Measurements from ENCODE around the gene SLFN12L.
"Not testable (repeated sequence)": the region's sequence is repeated elsewhere in the genome, so short reads cannot be mapped to it uniquely, and the experiment has no call there.

SLFN12L gene

DNA sequence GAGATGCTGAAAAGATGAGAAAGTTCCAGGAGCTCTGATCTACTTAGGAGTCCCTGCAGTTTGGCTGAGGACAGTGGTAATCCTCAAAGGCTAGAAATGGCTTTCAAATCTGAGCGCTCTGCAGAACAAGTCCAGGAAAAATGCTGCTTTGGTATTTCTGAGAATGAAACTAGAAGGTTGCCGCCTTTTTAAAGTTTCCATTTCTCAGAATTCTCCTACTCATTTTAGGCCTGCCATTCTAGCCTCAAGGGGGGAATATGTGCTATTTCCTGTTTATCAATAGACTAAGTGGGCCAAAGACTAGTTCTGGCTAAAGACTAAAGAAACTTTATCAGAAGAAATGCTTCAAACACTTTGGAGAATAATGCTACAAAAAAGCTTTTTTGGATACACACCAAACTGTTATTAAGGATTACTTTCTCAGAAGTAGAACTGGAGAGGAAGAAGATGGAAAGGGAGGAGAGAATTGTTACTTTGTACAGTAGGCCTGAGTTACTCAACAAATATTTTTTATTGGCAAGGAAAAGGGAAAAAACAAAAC is at the start of gene SLFN12L:
Gene SLFN12L (minus strand): TSS at position 78 of the 541 bp plus-strand sequence. CDS start 15,314 bp downstream, outside the sequence.
- no peak for DNase-seq (ENCODE audit: low read depth)

DNA sequence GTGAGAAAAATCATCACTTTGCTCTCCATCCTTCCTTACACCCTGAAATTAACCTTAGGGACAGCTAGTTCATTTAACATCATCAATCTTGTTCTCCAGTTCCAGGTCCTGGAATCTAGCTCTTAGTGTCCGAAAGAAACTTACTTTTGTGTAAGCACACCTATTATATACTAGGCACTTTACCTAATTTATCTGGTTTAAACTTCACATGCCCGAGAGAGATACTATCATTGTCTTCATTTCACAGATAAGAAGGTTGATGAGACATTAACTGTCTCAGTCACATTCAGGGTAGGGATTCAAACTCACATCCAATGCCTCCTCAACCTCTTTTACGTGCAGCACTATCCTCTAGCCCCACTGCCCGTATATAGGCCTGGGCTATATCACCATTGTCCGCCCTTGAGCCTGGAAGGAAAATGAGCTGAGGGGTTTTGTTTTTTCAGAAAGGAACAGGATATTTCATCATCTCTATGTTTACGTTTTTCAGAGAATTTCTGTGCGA is 49.1 kb upstream of the SLFN12L start:
- DNase-seq (ENCODE audit: low read depth) = no peak

DNA sequence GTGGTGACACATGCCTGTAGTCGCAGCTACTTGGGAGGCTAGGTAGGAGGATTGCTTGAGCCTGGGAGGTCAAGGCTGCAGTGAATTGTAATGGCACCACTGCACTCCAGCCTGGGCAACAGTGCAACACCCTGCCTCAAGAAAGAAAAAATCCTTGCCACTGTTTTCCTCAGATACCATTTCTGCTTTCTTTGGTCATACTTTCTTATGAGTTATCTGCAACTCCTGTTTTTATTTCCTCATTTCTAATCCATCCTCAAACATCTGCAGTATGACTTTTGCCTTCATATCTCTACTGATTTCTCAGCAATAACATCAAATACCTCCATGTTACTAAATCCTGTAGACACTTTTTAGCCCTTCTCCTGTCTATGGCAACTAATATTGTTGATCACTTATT is 46.6 kb upstream of the SLFN12L start:
- no peak for DNase-seq (ENCODE audit: low read depth)

GRCh38 chr17:35578929-35579432 is 41.5 kb upstream of the SLFN12L start:
- DNase-seq (ENCODE audit: low read depth) = no peak

DNA sequence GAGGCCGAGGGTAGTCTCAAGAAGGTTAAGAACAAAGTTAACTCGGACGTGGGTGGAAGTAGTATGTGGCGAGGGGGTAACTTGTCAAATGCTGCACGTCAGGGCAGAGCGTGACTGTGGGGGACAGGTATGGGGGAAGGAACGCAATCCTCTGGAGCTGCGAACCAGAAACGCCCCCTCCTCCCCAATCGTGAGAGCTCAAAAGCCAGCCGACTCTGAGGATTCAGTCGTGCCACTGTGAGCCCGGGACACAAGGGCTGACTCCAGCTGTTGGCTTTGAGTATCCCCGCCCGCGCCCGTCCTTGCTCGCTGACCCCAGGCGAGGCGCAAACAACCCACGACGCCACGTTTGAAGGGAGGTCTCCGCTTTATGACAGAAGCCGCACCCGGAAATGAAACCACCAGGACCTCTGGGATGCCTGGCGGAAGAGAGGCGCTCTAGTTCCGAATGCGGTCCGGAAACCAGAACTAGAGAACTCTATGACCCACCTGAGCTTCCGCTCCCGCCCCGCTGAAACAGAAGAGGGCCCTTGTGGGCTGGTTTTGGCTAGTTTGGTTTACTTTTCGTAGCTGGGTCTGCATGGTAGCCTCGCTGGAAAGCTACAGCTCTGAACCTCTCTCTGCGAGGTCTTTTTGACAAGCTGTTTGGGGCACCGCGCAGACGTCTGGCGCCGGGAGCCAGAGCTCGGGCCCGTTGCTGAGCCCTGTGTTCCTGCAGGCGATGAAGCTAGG is 40.9 kb upstream of the SLFN12L start, which contains the start of gene PEX12:
Gene PEX12 (minus strand): TSS at position 375 of the 732 bp plus-strand sequence. CDS start 550 bp downstream, outside the sequence.
- peak; percentile 87 for DNase-seq (ENCODE audit: low read depth)

GRCh38 chr17:35577830-35578196 is 40.3 kb upstream of the SLFN12L start:
- DNase-seq (ENCODE audit: low read depth) = peak; percentile 13

GRCh38 chr17:35575759-35576158 is 38.3 kb upstream of the SLFN12L start:
- DNase-seq (ENCODE audit: low read depth) = no peak

- no peak for DNase-seq (ENCODE audit: low read depth)
Measured at GRCh38 chr17:35569405-35569804, 31.9 kb upstream of the SLFN12L start.

DNA sequence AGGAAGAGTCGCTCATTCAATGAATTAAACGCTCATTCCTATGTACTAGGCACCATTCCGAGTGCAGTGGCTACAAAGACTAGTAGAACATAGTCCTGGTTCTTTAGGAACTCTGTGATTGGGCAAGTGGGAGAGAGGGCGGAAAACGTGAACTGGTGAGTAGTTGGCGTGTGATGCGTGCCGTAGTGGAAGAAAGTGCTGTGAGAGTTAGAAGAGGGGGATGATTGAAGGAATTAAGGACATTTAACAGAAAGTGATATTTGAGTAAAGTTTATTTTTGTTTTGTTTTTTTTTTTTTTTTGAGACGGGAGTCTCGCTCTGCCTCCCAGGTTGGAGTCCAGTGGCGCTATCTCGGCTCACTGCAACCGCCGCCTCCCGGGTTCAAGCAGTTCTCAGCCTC is 31.1 kb upstream of the SLFN12L start:
- DNase-seq (ENCODE audit: low read depth) = peak; percentile 61

GRCh38 chr17:35566968-35567367 is 29.5 kb upstream of the SLFN12L start:
- no peak for DNase-seq (ENCODE audit: low read depth)

DNA sequence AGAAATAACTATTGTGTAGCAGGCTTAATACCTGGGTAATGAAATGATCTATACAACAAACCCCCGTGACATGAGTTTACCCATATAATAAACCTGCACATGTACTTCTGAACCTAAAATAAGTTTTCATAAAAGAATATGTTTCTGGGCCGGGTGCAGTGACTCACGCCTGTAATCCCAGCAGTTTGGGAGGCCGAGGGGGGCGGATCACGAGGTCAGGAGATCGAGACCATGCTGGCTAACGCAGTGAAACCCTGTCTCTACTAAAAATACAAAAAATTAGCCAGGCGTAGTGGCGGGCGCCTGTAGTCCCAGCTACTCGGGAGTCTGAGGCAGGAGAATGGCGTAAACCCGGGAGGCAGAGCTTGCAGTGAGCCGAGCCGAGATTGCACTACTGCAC is 25.7 kb upstream of the SLFN12L start:
- not testable (repeated sequence) for DNase-seq (ENCODE audit: low read depth)

GRCh38 chr17:35560703-35561102 is 23.2 kb upstream of the SLFN12L start, which contains the start of gene SLFN14:
Gene SLFN14 (minus strand): TSS chr17:35560819. CDS start chr17:35558062, 2,757 bp downstream.
- DNase-seq (ENCODE audit: low read depth) = no peak

DNA sequence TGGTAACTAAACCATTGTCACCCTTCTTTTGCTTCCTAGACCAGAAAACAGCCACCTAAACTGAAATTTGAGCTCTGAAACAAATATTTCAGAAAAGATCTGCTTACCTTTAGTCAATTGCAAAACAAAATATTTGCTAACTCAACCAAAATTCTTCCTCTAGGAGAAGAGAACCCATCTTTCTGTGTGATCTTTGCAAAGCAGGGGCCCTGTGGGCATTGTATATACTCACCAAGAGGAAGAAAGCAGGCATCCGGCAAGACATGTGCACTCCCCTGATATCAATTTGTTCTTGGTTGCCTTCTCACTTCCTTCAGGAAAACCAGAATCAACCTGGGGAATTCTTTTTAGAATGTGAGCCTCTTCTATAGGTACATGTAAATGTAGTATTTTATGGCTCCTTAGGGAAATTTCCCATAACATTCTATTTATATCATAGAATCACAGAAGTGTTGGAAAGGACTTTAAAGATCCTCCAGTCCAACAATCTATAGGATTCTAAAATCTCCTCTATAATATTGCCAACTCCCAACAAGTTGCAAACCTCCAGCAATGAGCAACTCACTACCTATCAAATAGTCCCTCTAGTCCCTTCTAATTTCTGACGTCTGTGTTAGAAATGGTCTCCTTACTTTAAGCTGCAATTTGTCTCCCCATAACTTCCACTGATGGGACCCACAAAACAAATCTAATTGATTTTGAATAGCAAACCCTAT is 22.2 kb upstream of the SLFN12L start:
- no peak for DNase-seq (ENCODE audit: low read depth)

DNA sequence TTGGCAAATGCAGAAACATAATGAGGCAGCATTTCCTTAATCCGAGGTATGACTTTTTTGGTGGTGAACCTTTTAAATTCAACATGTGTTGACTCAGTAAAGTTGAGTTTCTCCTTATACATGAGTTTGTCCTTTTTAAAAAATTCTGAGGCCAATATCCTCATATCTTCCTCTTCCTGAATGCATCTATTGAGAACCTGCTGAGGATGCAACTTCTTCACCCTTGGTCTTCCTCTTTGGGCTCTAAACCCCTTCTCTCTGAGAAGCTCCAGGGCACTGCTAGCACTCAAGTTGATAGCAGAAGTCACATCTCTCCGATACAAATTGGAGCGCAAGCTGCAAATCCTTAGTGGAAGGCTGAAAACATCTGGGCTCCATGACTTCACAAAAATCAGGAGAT is 19.9 kb upstream of the SLFN12L start:
- no peak for DNase-seq (ENCODE audit: low read depth)

DNA sequence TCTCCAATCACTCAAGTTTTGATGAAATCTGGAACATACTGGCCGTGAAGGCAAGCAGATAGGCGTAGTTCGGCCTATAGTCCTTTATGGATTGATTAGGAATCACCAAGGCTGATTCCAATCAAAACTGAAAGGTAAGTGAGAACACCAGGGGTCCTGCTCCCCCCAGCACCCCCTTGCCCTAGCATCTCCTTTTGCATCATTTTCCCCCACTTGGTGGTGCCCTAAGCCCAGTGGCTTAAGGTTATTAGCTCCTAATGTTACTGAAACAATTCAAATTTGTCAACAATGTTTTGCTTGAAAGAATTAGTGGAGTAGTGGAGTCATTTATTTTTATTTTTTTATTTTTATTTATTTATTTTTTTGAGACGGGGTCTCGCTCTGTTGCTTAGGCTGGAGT is 18.2 kb upstream of the SLFN12L start:
- no peak for DNase-seq (ENCODE audit: low read depth)

- no peak for DNase-seq (ENCODE audit: low read depth)
Measured at GRCh38 chr17:35554668-35555067, 17.2 kb upstream of the SLFN12L start.

- DNase-seq (ENCODE audit: low read depth) = no peak
Measured at GRCh38 chr17:35553310-35553709, 15.8 kb upstream of the SLFN12L start.

DNA sequence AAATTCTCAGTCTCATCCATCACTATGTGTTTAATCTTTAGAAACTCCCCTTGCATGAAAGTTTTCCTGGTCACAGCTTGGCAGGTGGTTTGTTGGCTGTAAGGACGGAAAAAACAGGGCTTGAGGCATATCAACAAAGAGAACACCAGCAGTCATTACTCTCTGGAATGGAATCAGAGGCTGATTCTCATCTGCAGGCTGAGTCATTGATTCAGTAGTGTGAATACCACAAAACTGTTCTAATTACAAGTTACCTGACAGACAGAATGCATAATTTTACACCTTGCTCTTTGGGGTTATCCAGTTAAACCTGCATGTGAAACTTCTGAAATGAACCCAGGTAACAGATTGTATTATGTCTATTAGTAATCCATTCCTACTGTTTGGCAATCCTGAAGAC is 11.5 kb upstream of the SLFN12L start:
- no peak for DNase-seq (ENCODE audit: low read depth)

DNA sequence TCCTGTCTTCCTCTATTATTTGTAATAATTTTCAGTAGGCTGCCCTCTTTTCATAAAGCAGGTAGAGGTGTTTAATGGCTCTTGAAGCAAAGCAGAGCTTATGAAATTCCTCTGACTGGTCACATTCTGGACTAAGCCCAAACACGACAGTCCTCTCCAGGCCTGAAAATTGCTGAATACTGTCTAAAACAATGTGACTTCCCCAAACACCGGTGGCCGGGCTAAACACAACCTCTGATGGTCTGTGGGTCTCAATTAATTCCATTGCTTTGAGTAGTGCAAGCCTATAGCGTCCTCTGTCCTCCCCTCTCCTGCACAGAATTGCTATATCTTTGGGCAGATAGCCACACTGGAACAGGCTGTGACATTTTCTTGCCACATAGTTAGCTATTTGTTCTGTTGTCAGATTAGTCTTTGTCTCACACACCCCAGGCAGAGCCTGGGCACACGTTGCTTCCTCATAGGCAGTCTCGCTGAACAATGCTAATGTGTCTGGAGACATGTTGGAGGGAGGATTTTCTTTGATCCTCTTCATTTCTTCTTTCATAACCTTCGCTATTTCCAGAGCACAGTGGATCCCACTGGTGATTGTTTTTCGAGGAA is 10.8 kb upstream of the SLFN12L start:
- DNase-seq (ENCODE audit: low read depth) = no peak

- no peak for DNase-seq (ENCODE audit: low read depth)
Measured at GRCh38 chr17:35546487-35546886, 9.0 kb upstream of the SLFN12L start.

DNA sequence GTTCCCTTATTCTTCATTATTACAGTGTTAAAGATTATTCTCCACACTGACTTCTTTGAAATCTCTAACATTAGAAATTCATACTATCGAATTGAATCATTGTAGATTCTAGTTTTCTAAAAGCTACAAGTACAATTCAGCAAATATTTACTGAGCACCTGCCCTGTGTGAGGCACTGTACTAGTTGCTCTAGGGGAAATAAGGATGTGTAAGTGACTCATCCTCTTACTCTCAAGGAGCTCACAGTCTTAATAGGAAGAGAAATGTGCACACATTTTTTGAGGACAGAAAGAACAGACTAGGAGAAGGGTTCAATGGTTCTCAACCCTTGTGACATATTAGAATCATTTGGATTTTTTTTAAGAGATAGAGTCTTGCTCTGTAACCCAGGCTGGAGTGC is 7.7 kb upstream of the SLFN12L start:
- DNase-seq (ENCODE audit: low read depth) = no peak

GRCh38 chr17:35543856-35544255 is 6.4 kb upstream of the SLFN12L start:
- no peak for DNase-seq (ENCODE audit: low read depth)
